Measurements from ENCODE around the gene USP16. TPM values are rescaled to one million over a fixed set of nuclear protein-coding genes. Genes with fewer than 3 reads are reported as not detected.

The USP16 gene
- total and polyA plus RNA-seq, 2 of the 13 experiments (the other 11 are each of a cell fraction or from before 2014, with no cell fraction given), result 16.5 to 46.9 TPM

GRCh38 chr21:28975397-28975796 is 49.1 kb upstream of the USP16 start (continued):
- no peak for TF ChIP-seq ZBTB25 (CRISPR knock-in tag; IDR thresholded peaks at IDR 0.05)
- no peak for TF ChIP-seq SSRP1 (CRISPR knock-in tag; IDR thresholded peaks at IDR 0.05)
- TF ChIP-seq KLF16 (CRISPR knock-in tag; IDR thresholded peaks at IDR 0.05), result no peak

DNA sequence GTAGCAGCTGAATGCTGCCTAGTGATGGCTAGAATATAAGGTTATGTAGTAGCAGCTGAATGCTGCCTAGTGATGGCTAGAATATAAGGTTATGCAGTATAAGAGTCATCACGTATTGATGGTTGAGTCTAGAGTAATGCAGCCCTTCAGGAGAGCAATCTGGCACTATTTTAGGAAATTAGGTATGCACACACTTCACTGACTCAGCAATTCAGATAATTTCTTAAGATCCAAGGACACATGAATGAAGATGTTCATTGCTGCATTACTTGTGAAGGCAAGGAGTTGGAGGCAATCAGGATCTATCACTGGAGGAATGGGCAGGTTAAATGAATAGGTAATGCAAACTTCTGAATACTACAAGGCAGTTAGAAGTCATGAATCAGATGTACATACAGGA is 45.4 kb upstream of the USP16 start:
- Histone ChIP-seq H3K27me3 (ENCODE audit: control insufficient read depth in 1 of 2, insufficient read depth in 2 of 2, low read length in 2 of 2) (no peaks in the 10 kb centered on the region; a peak in 1 of 5 replicates), H4K20me1 (ENCODE audit: insufficient read depth, low read length) (no peaks in the 10 kb centered on the region), H3K79me2 (ENCODE audit: insufficient read depth, low read length) (no peaks in the 10 kb centered on the region), H3K4me2 (ENCODE audit: low read depth, low read length) (no peak overlapping the region), H3K4me1 (ENCODE audit: insufficient read depth, low read length) (no peaks in the 10 kb centered on the region), H3K4me3 (replicated peaks in 1 of 3; ENCODE audit: insufficient read depth in 1 of 3, low read depth in 2 of 3, low read length in 3 of 3) (no peak overlapping the region), H3K9ac (ENCODE audit: insufficient read depth, low read depth, low read length) (no peak overlapping the region), H3K9me3 (ENCODE audit: low read length) (no peaks in the 10 kb centered on the region), H3K36me3 (replicated peaks in 1 of 2; ENCODE audit: control insufficient read depth in 1 of 2, insufficient read depth in 2 of 2, low read length in 2 of 2) (peaks cover 13 to 60% of the 10 kb centered on the region in 2 experiments), H3K27ac (ENCODE audit: extremely low read length, insufficient read depth, low read length) (no peak overlapping the region), H2AFZ (ENCODE audit: low read length) (no peak overlapping the region)
- intact Hi-C loops (cut with micrococcal nuclease; ENCODE audit: unreplicated experiment), result no loop called here
- in situ Hi-C loops (cut with HindIII; ENCODE audit: extremely low pct_ligation_motif_present, low pct_unique_long_range_greater_than_20kb), result no loop called here
- CTCF ChIA-PET (ENCODE audit: low intra/inter-chr PET ratio, low total read pairs), result no interaction called here
- ATAC-seq, result no peak
- BruUV-seq (replicated peaks), result no TSS peak
- POLR2A ChIA-PET, result no interaction called here
- WGBS (ENCODE audit: low lambda C conversion rate), result 100% methylated on average over 1 of the region's 1 CpG
- no peak for FAIRE-seq
- no peak for DNase-seq (ENCODE audit: low spot score)
- TF ChIP-seq HOXA7 (CRISPR knock-in tag; IDR thresholded peaks at IDR 0.05), result no peak
- TF ChIP-seq MAFF (IDR thresholded peaks at IDR 0.05; ENCODE audit: low read depth, low read length), result peak; percentile 61
- TF ChIP-seq, protein P1, sequence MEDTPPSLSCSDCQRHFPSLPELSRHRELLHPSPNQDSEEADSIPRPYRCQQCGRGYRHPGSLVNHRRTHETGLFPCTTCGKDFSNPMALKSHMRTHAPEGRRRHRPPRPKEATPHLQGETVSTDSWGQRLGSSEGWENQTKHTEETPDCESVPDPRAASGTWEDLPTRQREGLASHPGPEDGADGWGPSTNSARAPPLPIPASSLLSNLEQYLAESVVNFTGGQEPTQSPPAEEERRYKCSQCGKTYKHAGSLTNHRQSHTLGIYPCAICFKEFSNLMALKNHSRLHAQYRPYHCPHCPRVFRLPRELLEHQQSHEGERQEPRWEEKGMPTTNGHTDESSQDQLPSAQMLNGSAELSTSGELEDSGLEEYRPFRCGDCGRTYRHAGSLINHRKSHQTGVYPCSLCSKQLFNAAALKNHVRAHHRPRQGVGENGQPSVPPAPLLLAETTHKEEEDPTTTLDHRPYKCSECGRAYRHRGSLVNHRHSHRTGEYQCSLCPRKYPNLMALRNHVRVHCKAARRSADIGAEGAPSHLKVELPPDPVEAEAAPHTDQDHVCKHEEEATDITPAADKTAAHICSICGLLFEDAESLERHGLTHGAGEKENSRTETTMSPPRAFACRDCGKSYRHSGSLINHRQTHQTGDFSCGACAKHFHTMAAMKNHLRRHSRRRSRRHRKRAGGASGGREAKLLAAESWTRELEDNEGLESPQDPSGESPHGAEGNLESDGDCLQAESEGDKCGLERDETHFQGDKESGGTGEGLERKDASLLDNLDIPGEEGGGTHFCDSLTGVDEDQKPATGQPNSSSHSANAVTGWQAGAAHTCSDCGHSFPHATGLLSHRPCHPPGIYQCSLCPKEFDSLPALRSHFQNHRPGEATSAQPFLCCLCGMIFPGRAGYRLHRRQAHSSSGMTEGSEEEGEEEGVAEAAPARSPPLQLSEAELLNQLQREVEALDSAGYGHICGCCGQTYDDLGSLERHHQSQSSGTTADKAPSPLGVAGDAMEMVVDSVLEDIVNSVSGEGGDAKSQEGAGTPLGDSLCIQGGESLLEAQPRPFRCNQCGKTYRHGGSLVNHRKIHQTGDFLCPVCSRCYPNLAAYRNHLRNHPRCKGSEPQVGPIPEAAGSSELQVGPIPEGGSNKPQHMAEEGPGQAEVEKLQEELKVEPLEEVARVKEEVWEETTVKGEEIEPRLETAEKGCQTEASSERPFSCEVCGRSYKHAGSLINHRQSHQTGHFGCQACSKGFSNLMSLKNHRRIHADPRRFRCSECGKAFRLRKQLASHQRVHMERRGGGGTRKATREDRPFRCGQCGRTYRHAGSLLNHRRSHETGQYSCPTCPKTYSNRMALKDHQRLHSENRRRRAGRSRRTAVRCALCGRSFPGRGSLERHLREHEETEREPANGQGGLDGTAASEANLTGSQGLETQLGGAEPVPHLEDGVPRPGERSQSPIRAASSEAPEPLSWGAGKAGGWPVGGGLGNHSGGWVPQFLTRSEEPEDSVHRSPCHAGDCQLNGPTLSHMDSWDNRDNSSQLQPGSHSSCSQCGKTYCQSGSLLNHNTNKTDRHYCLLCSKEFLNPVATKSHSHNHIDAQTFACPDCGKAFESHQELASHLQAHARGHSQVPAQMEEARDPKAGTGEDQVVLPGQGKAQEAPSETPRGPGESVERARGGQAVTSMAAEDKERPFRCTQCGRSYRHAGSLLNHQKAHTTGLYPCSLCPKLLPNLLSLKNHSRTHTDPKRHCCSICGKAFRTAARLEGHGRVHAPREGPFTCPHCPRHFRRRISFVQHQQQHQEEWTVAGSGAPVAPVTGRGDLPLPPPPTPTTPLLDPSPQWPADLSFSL (CRISPR knock-in tag; IDR thresholded peaks at IDR 0.05), result no peak
- TF ChIP-seq, protein P2, sequence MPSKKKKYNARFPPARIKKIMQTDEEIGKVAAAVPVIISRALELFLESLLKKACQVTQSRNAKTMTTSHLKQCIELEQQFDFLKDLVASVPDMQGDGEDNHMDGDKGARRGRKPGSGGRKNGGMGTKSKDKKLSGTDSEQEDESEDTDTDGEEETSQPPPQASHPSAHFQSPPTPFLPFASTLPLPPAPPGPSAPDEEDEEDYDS (CRISPR knock-in tag; IDR thresholded peaks at IDR 0.05), result no peak
- no peak for TF ChIP-seq CENPT (CRISPR knock-in tag; IDR thresholded peaks at IDR 0.05; ENCODE audit: low read depth)
- no peak for TF ChIP-seq CREB3 (CRISPR knock-in tag; IDR thresholded peaks at IDR 0.05)
- no peak for TF ChIP-seq IRX3 (CRISPR knock-in tag; IDR thresholded peaks at IDR 0.05; ENCODE audit: borderline replicate concordance, low read depth)
- no peak for TF ChIP-seq POLR2G (IDR thresholded peaks at IDR 0.05; ENCODE audit: low read depth, low read length)

All from HepG2 (cell line).